GM19025 (cell line): ENCODE measurements around the gene FCGBP.
"Not testable (repeated sequence)": the region's sequence is repeated elsewhere in the genome, so short reads cannot be mapped to it uniquely, and the experiment has no call there.

ENCODE experiments used
- ATAC-seq: cut with Tn5 transposase; IDR thresholded peaks from one replicate; pipeline ENCODE4 v1.9.1; 2021; ENCODE audit warnings: mild to moderate bottlenecking, low read depth, moderate library complexity; ENCODE audit not compliant: unreplicated experiment

FCGBP gene

GRCh38 chr19:39893366-39894235 lies 40.8 kb downstream of the FCGBP start:
- ATAC-seq = not testable (repeated sequence)

GRCh38 chr19:39892506-39892902 lies 41.9 kb downstream of the FCGBP start:
- ATAC-seq = not testable (repeated sequence)

- ATAC-seq = not testable (repeated sequence)
Measured at GRCh38 chr19:39891660-39892505, 42.6 kb downstream of the FCGBP start.

GRCh38 chr19:39890755-39891551 lies 43.5 kb downstream of the FCGBP start:
- ATAC-seq = no peak

GRCh38 chr19:39889872-39890754 lies 44.3 kb downstream of the FCGBP start:
- not testable (repeated sequence) for ATAC-seq

GRCh38 chr19:39887456-39887951 lies 46.9 kb downstream of the FCGBP start:
- ATAC-seq = not testable (repeated sequence)

GRCh38 chr19:39885821-39886554 lies 48.4 kb downstream of the FCGBP start:
- not testable (repeated sequence) for ATAC-seq

GRCh38 chr19:39884721-39885120 lies 49.7 kb downstream of the FCGBP start:
- ATAC-seq = not testable (repeated sequence)
